Psoas muscle (tissue), 8 donors: ENCODE measurements around the gene GRK1. TPM values are rescaled to one million over a fixed set of nuclear protein-coding genes. Genes with fewer than 3 reads are reported as not detected.
"Not testable (repeated sequence)": the region's sequence is repeated elsewhere in the genome, so short reads cannot be mapped to it uniquely, and the experiment has no call there.

Experiments
- ATAC-seq, 4 donors: fragments of 200-7000 bp; cut with Tn5 transposase; one replicate each; pipeline ENCODE4 v1.9.1; 2020; ENCODE audit warnings: moderate library complexity in 3 of 4, mild to moderate bottlenecking in 2 of 4
- DNase-seq, 2 donors: peaks; one replicate each; pipeline ENCODE4 v3.0.0-alpha.2; 2020
- H3K27ac ChIP-seq: fragments of 200-600 bp; one replicate; pipeline ENCODE4 v1.8.0; 2022
- H3K27me3 ChIP-seq, 3 donors: fragments of 200-600 bp in 1 of 3; one replicate each; pipeline versions ENCODE4 v1.6.1 to v1.8.0; 2013 to 2022; ENCODE audit warnings: low read length in 2 of 3, mild to moderate bottlenecking in 2 of 3, moderate library complexity in 1 of 3; ENCODE audit not compliant: insufficient read depth in 3 of 3
- H3K36me3 ChIP-seq, 2 donors: fragments of 200-600 bp in 1 of 2; one replicate each; pipeline versions ENCODE4 v1.6.1 to v1.8.0; 2013 to 2022; ENCODE audit warnings: low read depth in 1 of 2, mild to moderate bottlenecking in 1 of 2, moderate library complexity in 1 of 2; ENCODE audit not compliant: insufficient read depth in 1 of 2
- H3K4me1 ChIP-seq: fragments of 200-600 bp; one replicate; pipeline ENCODE4 v1.8.0; 2022
- H3K4me3 ChIP-seq: fragments of 200-600 bp; one replicate; pipeline ENCODE4 v1.8.0; 2022; ENCODE audit warnings: mild to moderate bottlenecking
- H3K9me3 ChIP-seq: fragments of 200-600 bp; one replicate; pipeline ENCODE4 v1.8.0; 2022
- CTCF ChIP-seq: fragments of 200-600 bp; IDR thresholded peaks from one replicate; pipeline ENCODE4 v1.8.0; 2022; ENCODE audit warnings: antibody characterized with exemption
- WGBS, 3 donors: extraction: QIAGEN DNeasy Blood & Tissue Kit; methylation state at CpG; one replicate each; pipeline versions ENCODE4 v1.1.6 to v1.1.7; 2013; 5-methylcytosine and 5-hydroxymethylcytosine counted together
- intact Hi-C, 2 donors: fragments of 100-400 bp; cut with DNase I; formaldehyde crosslinking; loops; one replicate each; pipeline versions ENCODE4 v1.11.0 to v1.14.2; 2022
- polyA plus RNA-seq, 3 donors: library from polyadenylated mRNA; stranded (reverse); fragments of 200-250 nt; gene quantifications; one replicate each; pipeline ENCODE4 v1.2.3, GENCODE V29; 2013
- total RNA-seq, 4 donors: library from RNA; stranded (reverse); fragmentation: NEBNext Ultra II Directional in 2 of 4; extraction: Animal tissue kit (Norgen Biotek cat#: 25700) in 2 of 4; gene quantifications; one replicate each; pipeline versions ENCODE4 v1.2.1 to v1.2.4, GENCODE V29; 2021 to 2023
- donor health status: healthy with polysubstance abuse.
- donor health status: DM: no; HTN: no; CAD: no; lungs with moderate emphysema.
- donor health status: Bipolar disorder and iron deficiency.
- donor health status: healthy.
- donor health status: DM: yes; HTN: yes; CAD: no.
- donor health status: DM: no; HTN: no; CAD: no.
- donor health status: DM: no; HTN: no; CAD: no.
- donor health status: DM: yes; HTN: yes; CAD: no.

GRK1 gene
- total and polyA plus RNA-seq, 7 donors: 0.10 TPM; not detected in 6

GRCh38 chr13:113621046-113621445 lies 46.0 kb upstream of the GRK1 start:
- Histone ChIP-seq H3K9me3 (no peaks in the 10 kb centered on the region), H3K4me3 (no peak overlapping the region), H3K27me3 (no peaks in the 10 kb centered on the region), H3K36me3 (peaks cover 0 to 9% of the 10 kb centered on the region in 2 donors), H3K27ac (no peak overlapping the region), H3K4me1 (no peaks in the 10 kb centered on the region)
- DNase-seq (peak in 1 of 2 donors; percentile 26), ATAC-seq (no peak)
- no peak for TF ChIP-seq CTCF
- intact Hi-C loops: no loop called here
- WGBS, 3 donors: 93 to 98% (median 97%) methylated on average over 15 of the region's 15 CpGs

GRCh38 chr13:113621498-113621897 lies 45.5 kb upstream of the GRK1 start:
- H3K4me1 ChIP-seq, H3K27me3 ChIP-seq, ATAC-seq, H3K9me3 ChIP-seq, H3K36me3 ChIP-seq, H3K4me3 ChIP-seq, intact Hi-C loops, H3K27ac ChIP-seq: not testable (repeated sequence)
- WGBS, 3 donors: 78 to 84% (median 79%) methylated on average over 13 of the region's 13 CpGs
- peak in 1 of 2 donors; percentile 44 for DNase-seq
- peak; percentile 30 for TF ChIP-seq CTCF

GRCh38 chr13:113621986-113622550 lies 45.0 kb upstream of the GRK1 start:
- intact Hi-C loops, H3K27me3 ChIP-seq, H3K4me3 ChIP-seq, H3K4me1 ChIP-seq, H3K9me3 ChIP-seq, H3K27ac ChIP-seq, H3K36me3 ChIP-seq, ATAC-seq: not testable (repeated sequence)
- WGBS, 3 donors: 93 to 97% (median 96%) methylated on average over 20 of the region's 20 CpGs
- peak in 1 of 2 donors; percentile 32 for DNase-seq

GRCh38 chr13:113622791-113623490 lies 44.1 kb upstream of the GRK1 start:
- no peak for TF ChIP-seq CTCF
- no peak for ATAC-seq
- no peak overlapping the region for H3K27ac ChIP-seq
- H3K9me3 ChIP-seq: no peaks in the 10 kb centered on the region
- peak in 1 of 2 donors; percentile 48 for DNase-seq
- no peaks in the 10 kb centered on the region for H3K27me3 ChIP-seq
- peaks cover 0 to 9% of the 10 kb centered on the region in 2 donors for H3K36me3 ChIP-seq
- 92 to 94% (median 93%) methylated on average over 29 of the region's 29 CpGs for WGBS, 3 donors
- H3K4me1 ChIP-seq: no peaks in the 10 kb centered on the region
- no peak overlapping the region for H3K4me3 ChIP-seq
- intact Hi-C loops: no loop called here

- intact Hi-C loops: no loop called here
- Histone ChIP-seq H3K27me3 (no peaks in the 10 kb centered on the region), H3K4me3 (no peak overlapping the region), H3K9me3 (no peaks in the 10 kb centered on the region), H3K27ac (no peak overlapping the region), H3K36me3 (peaks cover 0 to 9% of the 10 kb centered on the region in 2 donors), H3K4me1 (no peaks in the 10 kb centered on the region)
- ATAC-seq (peak in 1 of 4 donors; percentile 19), DNase-seq (peak in 1 of 2 donors; percentile 48)
- WGBS, 3 donors: 90 to 93% (median 92%) methylated on average over 19 to 20 of the region's 20 CpGs
- no peak for TF ChIP-seq CTCF
Measured at GRCh38 chr13:113623491-113624234, 43.4 kb upstream of the GRK1 start.
